Measurements from ENCODE around the gene ROBO1.
"Not testable (repeated sequence)": the region's sequence is repeated elsewhere in the genome, so short reads cannot be mapped to it uniquely, and the experiment has no call there.

The ROBO1 gene

DNA sequence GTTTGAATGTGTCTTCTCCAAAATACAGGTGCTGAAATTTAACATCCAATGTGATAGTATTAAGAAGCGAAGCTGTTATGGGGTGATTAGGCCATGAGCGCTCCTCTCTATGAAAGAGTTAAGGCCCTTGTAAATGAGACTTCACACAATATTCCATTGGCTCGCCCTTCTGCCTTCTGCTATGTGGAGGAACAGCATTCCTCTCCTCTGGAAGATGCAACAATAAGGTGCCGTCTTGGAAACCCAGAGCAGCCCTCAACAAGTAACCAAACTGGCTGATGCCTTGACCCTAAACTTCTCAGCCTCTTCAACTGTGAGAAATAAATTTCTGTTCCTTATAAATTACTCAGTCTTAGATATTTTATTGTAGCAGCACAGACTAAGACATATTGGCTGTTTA is 874.6 kb downstream of the ROBO1 start:
- no peak for DNase-seq

DNA sequence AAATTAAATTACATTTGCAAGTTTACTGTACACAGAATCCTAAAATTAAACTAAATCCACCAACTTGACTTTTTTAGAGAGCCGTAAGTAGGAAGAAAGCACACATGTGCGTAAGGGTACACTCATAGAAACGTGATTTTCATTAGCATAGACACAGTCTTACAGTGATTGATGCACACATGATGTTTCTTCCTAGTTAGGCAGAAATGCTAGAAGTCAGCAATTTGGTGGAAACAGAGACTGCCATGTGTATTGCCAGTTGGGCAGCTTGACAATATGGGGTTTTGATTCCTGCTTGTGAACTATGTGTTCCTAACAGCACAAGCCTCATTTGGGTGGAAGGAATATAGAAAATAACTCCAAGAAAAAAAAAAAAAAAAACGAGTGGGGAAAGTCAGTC is 878.5 kb downstream of the ROBO1 start:
- no peak for DNase-seq

DNA sequence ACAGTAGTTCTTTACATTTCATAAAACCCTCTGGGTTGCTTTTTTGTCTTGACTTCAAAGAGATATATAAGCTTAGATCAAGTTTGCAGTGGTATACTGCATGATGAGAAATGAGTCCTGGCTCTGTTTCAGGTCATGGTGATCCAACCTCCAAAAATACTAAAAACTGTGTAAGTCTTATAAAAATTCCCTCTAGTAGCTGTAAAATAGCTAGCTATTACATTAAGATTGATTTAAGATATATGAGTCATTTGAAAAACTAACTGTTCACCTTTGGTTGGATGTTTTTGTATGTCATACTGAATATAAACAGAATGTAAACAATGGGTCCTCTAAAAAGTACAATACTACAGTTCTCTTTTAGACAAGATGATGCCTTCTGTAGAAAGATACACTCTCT is 879.2 kb downstream of the ROBO1 start:
- DNase-seq: no peak

DNA sequence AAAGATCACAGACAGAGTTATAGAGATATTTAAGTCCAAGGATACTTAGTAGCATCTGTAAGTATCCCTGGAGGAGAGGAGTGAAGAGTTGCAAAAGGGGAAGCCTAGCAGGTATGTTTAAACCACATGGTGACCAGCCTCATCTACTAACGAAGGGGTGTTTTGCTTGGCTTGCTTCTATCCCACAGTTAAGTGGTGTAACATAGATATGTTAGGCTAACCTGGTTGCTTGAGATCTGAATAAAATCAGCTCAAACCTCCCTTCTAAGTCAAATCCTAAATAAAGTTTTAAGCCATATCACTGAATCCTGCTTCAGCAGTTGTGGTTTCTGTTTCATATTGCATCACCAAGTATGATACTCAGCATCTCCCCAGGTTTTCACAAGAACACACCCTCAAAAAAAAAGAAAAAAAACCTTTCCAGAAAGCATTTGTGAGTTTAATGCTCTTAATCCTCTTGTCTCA is 880.2 kb downstream of the ROBO1 start:
- DNase-seq: no peak

DNA sequence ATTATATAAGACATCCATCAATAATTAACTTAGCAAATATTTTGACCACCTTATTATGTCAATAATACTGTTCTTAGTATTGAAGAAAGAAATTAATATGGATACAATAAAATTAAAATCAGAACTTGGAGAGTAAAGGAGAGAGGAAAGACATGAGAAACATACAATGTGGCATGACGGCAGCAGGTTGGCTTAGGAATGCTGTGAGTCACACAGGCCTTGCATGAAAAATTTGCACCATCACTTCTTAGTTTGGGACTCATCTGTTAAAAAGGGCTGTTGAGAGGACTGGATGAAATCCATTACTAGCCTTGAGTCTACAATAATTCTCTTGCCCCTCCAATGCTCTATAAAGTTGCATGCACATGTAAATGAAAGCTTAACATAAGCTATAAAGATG is 880.8 kb downstream of the ROBO1 start:
- DNase-seq: no peak

DNA sequence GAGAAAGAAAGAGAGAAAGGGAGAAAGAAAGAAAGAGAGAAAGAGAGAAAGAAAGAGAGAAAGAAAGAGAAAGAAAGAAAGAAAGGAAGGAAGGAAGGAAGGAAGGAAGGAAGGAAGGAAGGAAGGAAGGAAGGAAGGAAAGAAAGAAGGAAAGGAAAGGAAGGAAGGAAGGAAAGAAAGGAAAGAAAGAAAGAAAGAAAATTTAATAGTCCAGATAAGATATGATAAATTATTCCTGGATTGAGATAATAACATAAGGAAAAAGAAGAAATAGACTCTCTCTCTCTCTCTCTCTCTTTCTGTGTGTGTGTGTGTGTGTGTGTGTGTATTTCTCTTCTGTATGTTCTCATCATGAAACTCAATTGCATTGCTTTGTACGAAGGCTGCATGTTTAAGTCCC is 883.2 kb downstream of the ROBO1 start:
- not testable (repeated sequence) for DNase-seq

DNA sequence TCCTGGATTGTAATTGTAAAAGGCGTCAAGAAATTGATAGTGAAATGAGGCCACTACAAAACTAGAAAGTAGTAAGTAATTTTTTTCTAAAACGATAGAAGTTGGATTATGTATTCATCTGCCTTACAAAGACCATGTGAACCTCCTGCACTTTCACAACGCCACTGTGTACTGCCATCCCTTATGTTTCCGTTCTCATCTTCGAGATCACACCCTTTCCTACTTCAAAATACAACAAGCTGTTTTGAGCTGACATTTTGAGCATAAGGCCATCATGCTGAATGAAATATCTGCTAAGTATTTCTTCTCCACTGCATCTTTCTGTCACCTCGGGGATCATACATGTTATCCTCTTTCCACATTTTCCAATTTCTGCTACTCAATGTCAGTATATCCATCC is 885.5 kb downstream of the ROBO1 start:
- DNase-seq: no peak

DNA sequence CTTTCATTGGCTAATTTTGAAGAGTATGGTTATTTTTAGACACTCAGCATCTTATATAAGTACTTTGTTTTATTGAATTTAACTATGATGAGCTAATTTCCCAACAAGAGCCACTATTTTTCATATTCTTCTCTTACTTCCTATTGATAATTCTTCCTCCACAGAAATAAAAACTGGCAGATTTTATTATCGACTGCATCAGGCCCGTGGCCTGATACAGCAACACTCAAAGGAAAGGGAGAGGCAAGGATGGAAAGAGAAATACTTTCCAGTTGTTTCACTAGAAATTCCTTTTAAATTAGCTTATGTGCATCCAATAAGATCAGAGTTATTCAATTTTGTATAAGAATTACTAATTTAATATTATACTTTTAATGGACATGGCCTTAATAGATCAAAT is 886.3 kb downstream of the ROBO1 start:
- DNase-seq: no peak

DNA sequence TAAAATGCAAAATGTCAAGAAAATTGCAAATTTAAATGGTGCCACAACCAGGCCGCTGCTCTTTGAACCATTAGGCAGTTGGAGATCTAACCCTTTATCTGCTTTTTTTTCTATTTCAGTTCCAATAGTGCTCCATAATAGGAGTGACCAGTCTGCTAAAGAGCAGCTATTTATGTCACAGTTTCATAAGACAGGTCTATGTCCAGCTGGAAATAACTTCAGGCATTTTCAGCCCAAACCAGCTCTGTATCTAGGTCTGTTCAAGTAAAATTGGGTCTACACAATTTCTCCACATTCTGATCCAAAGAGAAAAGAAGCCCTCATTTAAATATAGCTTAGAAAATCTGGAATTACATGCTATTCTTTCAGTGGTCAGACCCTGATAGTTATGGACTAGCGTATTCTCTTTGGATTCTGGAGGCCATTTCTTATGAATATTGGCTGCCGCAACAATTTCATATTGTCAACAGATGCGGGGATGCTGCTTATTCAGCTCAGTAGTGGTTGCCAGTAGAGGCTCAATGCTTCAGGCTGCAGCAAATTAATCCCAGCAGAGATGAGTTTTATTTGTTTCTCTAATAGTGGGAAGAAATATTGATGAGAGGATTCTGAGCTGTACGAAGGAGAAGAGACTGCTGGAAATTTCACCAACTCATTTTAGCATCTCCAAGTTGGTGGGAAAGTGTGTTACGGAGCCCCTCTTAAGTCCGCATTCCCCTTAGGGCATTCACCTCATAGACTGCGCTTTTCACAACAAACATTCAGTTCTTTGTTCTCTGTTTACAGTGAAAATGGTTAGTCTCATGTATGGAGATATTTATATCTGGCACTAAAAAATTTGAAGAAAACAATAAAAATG is 887.0 kb downstream of the ROBO1 start:
- no peak for DNase-seq

DNA sequence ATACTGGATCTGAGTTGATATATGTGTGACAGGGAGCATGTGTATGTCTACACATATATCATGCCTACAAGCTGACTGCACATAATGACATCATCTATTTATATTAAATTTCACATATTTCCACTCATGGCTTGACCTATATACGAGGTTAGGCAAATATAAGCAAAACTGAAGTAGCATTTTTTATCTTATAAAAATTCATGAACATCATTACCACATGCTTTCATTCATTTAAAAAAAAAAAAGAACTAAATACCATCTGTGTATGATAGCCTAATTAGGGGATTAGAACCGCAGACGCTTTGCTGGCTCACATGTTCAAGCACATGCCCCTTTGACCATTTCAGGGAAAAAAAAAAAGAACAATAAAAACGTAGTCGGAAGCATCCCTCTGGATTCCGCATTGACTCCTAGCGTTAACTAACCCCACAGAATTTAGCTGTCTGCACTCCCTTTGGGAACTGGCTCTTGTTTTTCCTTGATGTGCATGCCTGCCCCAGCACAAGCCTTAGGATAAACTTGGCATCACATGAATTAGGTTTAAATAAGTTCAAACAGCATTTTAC is 888.4 kb downstream of the ROBO1 start:
- DNase-seq: no peak

DNA sequence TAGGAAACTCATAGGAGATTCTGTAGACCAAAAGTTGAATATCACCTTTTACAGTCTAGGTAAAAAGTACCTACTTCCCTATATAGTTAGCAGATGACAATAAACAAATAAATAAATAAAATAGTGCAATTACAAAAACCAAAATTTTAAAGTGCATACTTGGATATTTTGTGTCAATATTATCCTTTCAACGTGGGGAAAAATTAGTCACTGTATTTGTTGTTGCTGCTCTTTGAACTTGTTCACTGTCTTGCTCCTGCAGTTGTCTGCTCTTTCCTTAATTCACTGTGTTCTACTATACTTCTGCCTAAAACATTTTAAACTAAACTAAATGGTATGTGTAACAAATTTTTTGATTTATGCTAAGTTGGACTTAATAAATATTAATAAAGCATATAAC is 889.0 kb downstream of the ROBO1 start:
- no peak for DNase-seq

DNA sequence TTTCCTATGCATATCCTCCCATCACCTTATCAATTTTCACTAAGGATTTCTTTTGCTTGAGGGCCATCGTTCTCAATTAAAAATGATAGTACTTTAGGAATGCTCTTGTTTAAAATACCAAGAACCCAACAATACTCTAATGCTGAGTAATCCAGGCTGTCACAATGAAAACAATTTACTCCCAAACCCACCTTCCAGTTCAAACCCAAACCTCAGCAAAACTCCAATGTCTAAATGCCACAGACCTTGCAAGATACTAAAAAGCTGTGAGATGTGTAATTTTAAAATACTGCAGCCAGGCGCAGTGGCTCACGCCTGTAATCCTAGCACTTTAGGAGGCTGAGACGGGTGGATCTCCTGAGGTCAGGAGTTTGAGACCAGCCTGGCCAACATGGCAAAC is 889.8 kb downstream of the ROBO1 start:
- no peak for DNase-seq

DNA sequence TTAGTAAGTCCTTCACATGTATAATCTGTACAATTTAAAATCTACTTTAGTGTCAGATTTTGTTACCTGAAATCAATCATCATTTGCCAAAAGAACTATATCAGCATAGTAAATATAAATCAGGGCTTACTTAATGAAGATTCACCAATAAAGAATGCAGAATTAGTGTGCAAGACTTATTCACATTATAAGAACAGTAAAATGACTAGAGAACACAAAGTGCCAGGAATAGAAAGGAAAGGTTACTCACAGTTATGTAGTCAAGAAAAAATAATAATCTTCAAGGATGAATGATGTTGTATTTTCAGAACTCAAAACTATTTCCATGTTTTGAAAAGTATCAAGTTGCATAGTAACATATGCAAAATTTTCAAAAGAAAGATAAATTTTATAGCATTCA is 891.9 kb downstream of the ROBO1 start:
- DNase-seq: no peak

DNA sequence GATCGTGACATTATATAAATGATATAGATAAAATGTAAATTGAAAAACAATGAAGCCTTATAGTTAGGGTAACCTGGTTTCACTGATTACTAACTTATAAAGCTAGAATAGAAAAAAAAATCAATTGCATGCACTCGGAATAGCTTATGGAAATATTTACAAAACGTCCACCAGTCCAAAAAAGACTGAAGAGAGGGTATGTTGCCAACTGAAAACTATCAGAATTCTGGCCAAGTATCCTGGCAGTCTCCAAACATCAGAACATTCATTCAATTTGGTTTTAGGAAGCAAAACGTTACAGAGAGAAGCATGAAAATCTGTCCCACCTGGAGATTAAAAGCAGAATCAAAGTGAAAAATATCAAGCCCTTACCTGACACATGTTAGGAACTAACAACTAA is 892.4 kb downstream of the ROBO1 start:
- DNase-seq: no peak

DNA sequence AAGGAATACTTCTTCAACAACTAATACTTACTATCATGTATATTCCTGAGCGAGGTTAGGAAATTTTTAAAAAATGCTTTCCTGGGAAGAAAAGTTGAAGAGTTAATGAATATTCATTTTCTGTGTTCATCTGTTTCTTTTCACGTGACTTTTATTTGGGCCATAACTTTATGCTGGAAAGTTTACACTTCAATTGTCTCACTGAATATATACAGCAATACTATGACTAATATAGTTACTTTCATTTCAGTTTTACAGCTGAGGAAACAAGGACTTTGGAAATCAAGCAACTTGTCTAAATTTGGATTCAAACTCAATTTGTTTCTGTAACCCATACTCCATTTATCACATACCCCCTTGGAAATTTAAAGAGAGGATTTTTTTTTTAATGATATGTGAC is 894.2 kb downstream of the ROBO1 start:
- DNase-seq: no peak

DNA sequence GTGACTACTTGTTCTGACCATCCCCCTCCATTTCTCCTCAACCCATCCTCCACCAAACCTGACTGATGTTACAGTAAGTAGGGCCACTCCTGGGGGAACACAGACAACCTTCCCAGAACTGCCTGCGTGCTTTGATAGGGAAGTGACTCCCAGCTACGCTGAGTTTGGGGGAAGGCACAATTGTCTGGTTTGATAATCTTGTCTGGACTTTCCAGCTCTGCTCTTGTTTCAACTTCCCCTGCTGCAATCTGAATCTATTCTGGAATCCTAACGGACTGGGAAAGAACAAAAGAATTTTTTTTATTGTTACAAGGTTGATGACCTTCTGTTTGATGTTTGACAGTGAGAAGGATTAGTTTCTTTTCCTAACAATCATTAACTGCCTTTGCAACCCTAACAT is 895.6 kb downstream of the ROBO1 start:
- no peak for DNase-seq

DNA sequence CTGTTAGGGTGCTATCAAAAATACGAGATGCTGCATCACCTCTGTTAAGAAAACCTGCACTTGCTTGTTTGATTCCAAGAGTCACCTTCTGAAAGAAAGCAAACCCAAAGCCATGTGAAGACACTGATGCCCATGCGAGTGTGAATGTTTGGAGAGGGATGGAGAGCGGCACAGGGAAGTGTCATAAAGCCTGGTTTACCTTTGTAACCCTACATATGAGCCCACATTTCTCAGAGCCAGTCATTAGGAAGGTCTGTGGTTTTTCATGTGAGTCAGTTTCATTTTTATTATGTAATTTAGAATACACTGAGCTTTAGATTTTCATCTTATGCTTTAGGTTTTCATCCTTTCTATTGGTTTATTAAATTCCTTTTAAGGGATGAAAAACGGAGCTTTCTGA is 896.8 kb downstream of the ROBO1 start:
- DNase-seq: no peak

DNA sequence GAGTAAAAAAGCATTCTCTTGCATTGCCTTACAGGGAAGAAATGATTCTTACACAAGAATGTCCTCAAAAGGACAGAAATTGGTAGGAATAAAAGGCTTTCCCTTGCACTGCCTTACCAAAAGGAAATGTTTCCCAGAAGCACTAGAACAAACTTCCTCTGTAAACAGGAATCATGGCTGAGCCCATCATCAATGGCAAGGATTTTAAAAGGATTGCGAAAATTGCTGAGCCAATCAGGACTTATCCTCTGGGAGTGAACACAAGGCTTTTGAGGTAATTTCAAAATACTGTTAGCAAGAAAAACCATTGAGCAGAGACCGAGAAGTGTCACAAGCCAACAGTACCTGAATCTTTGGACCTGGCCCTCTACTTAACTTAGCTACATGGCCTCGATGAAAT is 897.3 kb downstream of the ROBO1 start:
- DNase-seq: no peak

DNA sequence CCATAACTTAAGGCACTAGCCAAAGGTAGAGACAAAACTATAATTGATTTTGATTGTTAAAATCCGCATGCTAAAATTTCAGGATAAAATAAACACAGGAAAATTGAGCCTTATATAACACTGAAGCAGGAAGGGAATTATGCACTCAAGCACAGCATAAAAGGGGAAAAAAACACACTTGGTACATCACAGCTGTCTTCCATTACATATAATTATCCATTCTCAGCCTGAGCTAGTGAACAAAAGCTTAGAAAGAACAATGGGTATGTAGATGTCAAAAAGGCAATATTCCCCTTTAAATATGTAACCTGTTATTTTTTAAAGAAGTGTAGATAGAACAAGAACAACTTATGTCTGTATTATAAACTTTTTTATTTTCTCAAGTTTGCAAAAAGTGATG is 899.2 kb downstream of the ROBO1 start:
- peak; percentile 2 for DNase-seq

DNA sequence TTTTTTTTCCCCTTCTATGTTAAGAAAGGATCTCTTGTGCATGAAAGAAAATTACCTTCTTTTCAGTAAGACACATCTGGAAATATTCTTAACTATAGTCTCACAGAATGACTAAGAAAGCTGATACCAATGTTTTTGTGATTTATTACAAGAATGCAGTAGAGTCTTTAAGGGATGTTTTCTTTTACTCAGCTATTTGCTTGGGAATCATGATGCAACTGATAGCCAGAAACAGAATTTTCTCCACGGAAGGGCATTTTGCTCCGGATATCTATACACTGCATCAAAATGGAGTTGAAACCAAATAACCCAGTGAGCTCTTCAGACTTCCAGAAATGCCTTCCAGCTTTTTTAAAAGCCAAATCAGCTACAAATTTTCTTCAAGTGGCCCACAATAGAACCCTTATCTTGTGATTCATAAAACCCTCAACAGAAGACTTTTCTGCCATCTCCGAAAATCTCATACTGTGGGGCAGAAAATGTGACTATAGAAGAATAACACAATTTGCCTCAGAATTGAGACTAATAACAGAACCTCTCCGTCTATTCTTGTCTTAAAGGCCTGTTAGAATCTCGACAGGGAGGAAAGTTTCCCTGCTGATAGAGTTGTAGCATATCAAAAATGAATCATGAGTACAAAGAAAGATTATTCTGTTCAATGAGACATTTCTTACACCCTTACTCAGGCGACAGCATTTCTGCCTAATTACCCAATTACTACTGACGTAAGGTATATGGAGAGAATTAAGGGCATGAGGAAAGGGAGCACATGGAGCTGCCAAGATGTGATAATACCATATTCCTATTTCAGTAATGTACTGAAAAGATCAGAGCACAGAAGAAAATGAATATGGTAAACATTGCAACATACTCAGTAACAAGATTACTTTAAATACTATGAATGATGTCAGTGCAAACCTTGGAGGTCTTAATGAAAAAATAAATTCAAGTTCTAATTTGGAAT is 900.1 kb downstream of the ROBO1 start:
- DNase-seq: no peak

DNA sequence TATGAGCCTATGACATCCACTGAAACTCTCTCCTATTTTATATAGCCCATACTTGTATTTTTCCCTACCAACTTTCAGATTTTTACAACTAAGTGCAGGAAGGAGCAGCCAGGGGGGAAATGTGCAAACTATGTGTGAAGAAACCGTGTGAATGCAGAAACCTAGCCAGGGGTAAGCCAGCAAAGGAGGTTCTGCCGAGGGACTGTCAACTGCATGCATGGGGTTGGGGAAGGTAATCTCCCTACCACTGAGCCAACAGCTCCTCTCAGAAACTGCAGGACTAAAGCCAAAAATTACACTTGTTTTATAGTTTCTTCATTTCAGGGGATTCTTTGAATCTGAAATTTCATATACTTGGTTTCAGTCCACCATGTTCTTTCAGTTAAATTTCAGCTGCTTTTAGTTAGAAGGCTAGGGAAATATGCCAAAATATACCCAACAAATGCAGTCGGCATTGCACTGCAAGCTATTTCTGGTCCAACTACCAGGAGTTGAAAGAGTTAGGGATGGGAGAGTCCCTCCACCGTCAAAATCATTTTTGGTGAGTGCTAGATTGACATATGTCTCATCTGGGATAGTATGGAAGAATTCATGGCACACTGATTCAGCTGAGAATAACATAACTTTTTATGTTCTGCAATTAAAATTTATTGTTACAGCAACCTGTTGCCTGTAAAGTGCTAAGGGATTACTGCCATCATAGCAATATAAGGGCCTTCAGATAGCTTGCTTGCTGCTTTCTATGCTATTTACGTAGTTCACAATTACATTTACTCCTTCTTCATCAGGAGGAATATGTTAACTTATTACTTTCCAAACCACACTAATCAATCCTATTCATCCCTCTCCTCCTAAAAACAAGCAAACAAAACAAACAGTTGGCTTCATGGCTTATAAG is 904.2 kb downstream of the ROBO1 start:
- no peak for DNase-seq

DNA sequence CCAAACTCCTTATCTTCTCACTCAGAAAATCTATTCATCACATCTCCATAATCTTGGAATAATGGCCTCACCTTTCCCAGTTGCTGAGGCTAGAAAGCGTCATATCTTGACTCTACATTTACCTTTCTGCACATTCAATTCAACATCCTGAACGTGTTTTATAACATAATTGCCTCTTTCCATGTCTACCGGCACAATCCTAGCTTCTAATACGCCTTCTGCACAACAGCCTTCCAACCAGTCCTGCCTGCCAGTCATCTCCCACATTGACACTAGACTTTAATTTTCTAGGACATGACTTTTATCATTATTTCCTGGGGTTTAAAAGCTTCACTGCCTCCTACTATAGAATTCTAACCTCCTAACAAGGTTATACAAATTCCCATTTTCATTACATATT is 906.6 kb downstream of the ROBO1 start:
- DNase-seq: no peak

DNA sequence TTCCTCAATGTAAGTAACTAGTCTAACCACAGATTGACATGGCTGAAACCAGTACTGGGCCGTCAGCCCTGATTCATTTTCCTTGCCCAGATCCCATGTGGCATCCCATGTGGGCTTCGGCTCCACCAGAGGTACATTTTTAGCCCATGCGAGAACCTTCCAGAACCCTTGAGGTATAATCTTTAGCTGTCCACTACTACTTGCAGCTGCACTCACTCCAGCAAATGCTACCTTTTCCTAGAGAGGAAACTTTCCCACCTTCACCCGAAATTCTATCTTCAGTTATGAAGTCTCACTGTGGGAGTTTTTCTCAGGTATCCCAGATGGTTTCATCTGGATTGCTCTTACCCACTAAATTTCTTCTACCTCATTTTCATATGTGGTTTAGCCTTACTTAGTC is 907.2 kb downstream of the ROBO1 start:
- DNase-seq: no peak

Data from NCI-H187 treated with DMSO at 0.1 percent for 48 hours (cell line).